Trophoblast cell (in vitro differentiated cells and primary cell): Measurements from ENCODE around the gene TCFL5.

Experiments used
- DNase-seq, 2 donors: peaks; one replicate each; pipeline ENCODE4 v3.0.0-alpha.2; 2016
- H2AFZ ChIP-seq: 2 replicates; pipeline ENCODE4 v1.6.1; 2013; ENCODE audit warnings: low read length, moderate library complexity, mild to moderate bottlenecking; ENCODE audit not compliant: insufficient read depth, poor library complexity
- H2AK5ac ChIP-seq: 2 replicates; pipeline ENCODE4 v1.6.1; 2013; ENCODE audit warnings: mild to moderate bottlenecking, low read length
- H2BK120ac ChIP-seq: 2 replicates; pipeline ENCODE4 v1.6.1; 2013; ENCODE audit warnings: low read length, mild to moderate bottlenecking, moderate library complexity; ENCODE audit not compliant: insufficient read depth, poor library complexity
- H2BK12ac ChIP-seq: 2 replicates; pipeline ENCODE4 v1.6.1; 2013; ENCODE audit warnings: mild to moderate bottlenecking, low read length, moderate library complexity
- H2BK5ac ChIP-seq: 2 replicates; pipeline ENCODE4 v1.6.1; 2013; ENCODE audit warnings: low read length, low read depth, moderate library complexity, mild to moderate bottlenecking; ENCODE audit not compliant: poor library complexity
- H3K14ac ChIP-seq: 2 replicates; pipeline ENCODE4 v1.6.1; 2013; ENCODE audit warnings: mild to moderate bottlenecking, low read length
- H3K18ac ChIP-seq: 2 replicates; pipeline ENCODE4 v1.6.1; 2013; ENCODE audit warnings: mild to moderate bottlenecking, low read length
- H3K23ac ChIP-seq: 2 replicates; pipeline ENCODE4 v1.6.1; 2013; ENCODE audit warnings: low read length
- H3K27ac ChIP-seq: 2 replicates; pipeline ENCODE4 v1.5.1; 2013; ENCODE audit warnings: low read depth, mild to moderate bottlenecking, inconsistent platforms, low read length, moderate library complexity
- H3K27me3 ChIP-seq: 2 replicates; pipeline ENCODE4 v1.6.1; 2013; ENCODE audit warnings: inconsistent platforms, mild to moderate bottlenecking, low read length, moderate library complexity; ENCODE audit not compliant: insufficient read depth
- H3K36me3 ChIP-seq, 2 experiments: 1 replicate in 1 of 2; 2 replicates in 1 of 2; pipeline ENCODE4 v1.6.1; 2013; ENCODE audit warnings: low read length in 2 of 2, mild to moderate bottlenecking in 2 of 2, moderate library complexity in 1 of 2; ENCODE audit not compliant: insufficient read depth in 2 of 2, control insufficient read depth in 1 of 2
- H3K4ac ChIP-seq: 2 replicates; pipeline ENCODE4 v1.6.1; 2013; ENCODE audit warnings: low read depth, mild to moderate bottlenecking, low read length, moderate library complexity
- H3K4me1 ChIP-seq, 2 experiments: 1 replicate in 1 of 2; 2 replicates in 1 of 2; pipeline ENCODE4 v1.6.1; 2013; ENCODE audit warnings: low read length in 2 of 2, mild to moderate bottlenecking in 2 of 2, moderate library complexity in 1 of 2; ENCODE audit not compliant: insufficient read depth in 2 of 2, control insufficient read depth in 1 of 2
- H3K4me2 ChIP-seq: 2 replicates; pipeline ENCODE4 v1.6.1; 2013; ENCODE audit warnings: inconsistent platforms, mild to moderate bottlenecking, low read length, moderate library complexity
- H3K4me3 ChIP-seq: 2 replicates; pipeline ENCODE4 v1.5.1; 2013; ENCODE audit warnings: mild to moderate bottlenecking, low read depth, low read length, inconsistent platforms
- H3K79me1 ChIP-seq: one replicate; pipeline ENCODE4 v1.6.1; 2013; ENCODE audit warnings: low read length
- H3K79me2 ChIP-seq: 2 replicates; pipeline ENCODE4 v1.6.1; 2013; ENCODE audit warnings: low read length, mild to moderate bottlenecking; ENCODE audit not compliant: control insufficient read depth, insufficient read depth, poor library complexity
- H3K9ac ChIP-seq: 2 replicates; pipeline ENCODE4 v1.6.1; 2013; ENCODE audit warnings: mild to moderate bottlenecking, low read length
- H3K9me3 ChIP-seq: 2 replicates; pipeline ENCODE4 v1.6.1; 2013; ENCODE audit warnings: low read depth, mild to moderate bottlenecking, control low read depth, inconsistent platforms, low read length; ENCODE audit not compliant: insufficient read depth
- H4K12ac ChIP-seq: 2 replicates; pipeline ENCODE4 v1.6.1; 2013; ENCODE audit warnings: low read depth, mild to moderate bottlenecking, low read length, moderate library complexity
- H4K8ac ChIP-seq: 2 replicates; pipeline ENCODE4 v1.6.1; 2013; ENCODE audit warnings: low read depth, mild to moderate bottlenecking, low read length, moderate library complexity
- H4K91ac ChIP-seq: one replicate; pipeline ENCODE4 v1.6.1; 2013; ENCODE audit warnings: low read depth, mild to moderate bottlenecking, low read length, moderate library complexity
- WGBS: extraction: QIAGEN DNeasy Blood & Tissue Kit; methylation state at CpG from one replicate; pipeline ENCODE4 v1.1.7; 2013; ENCODE audit warnings: missing lambda C conversion rate; ENCODE audit not compliant: insufficient read length, insufficient coverage; ENCODE audit errors: extremely low coverage; 5-methylcytosine and 5-hydroxymethylcytosine counted together

The TCFL5 gene

GRCh38 chr20:62907384-62908317 is 46.0 kb upstream of the TCFL5 start:
- peaks cover 76 to 84% of the 10 kb centered on the region in 2 experiments for H3K36me3 ChIP-seq
- no peaks in the 10 kb centered on the region for H3K79me2 ChIP-seq
- no peak overlapping the region for H4K12ac ChIP-seq
- no peaks in the 10 kb centered on the region for H3K27me3 ChIP-seq
- no peak overlapping the region for H3K4me2 ChIP-seq
- no peak overlapping the region for H2BK5ac ChIP-seq
- no CpG with 5 or more reads among the region's 16 CpGs for WGBS
- no peak overlapping the region for H3K4ac ChIP-seq
- no peak overlapping the region for H3K23ac ChIP-seq
- no peak overlapping the region for H4K8ac ChIP-seq
- no peak overlapping the region for H3K18ac ChIP-seq
- no peak overlapping the region for H3K9ac ChIP-seq
- H2AK5ac ChIP-seq, result no peak overlapping the region
- H4K91ac ChIP-seq, result no peak overlapping the region
- DNase-seq, result no peak
- H2BK120ac ChIP-seq, result no peak overlapping the region
- H3K79me1 ChIP-seq, result no peaks in the 10 kb centered on the region
- H3K27ac ChIP-seq, result no peak overlapping the region
- no peak overlapping the region for H2AFZ ChIP-seq
- no peaks in the 10 kb centered on the region for H3K9me3 ChIP-seq
- no peaks in the 10 kb centered on the region for H3K4me1 ChIP-seq
- no peak overlapping the region for H3K4me3 ChIP-seq
- no peak overlapping the region for H2BK12ac ChIP-seq
- H3K14ac ChIP-seq, result no peak overlapping the region

GRCh38 chr20:62906647-62907375 is 45.2 kb upstream of the TCFL5 start:
- Histone ChIP-seq H3K27ac (no peak overlapping the region), H4K8ac (no peak overlapping the region), H3K36me3 (peaks cover 77 to 86% of the 10 kb centered on the region in 2 experiments), H2AK5ac (no peak overlapping the region), H3K9ac (no peak overlapping the region), H3K14ac (no peak overlapping the region), H4K91ac (no peak overlapping the region), H2BK120ac (no peak overlapping the region), H3K27me3 (no peaks in the 10 kb centered on the region), H2BK5ac (no peak overlapping the region), H3K79me2 (no peaks in the 10 kb centered on the region), H3K18ac (no peak overlapping the region), H2BK12ac (no peak overlapping the region), H4K12ac (no peak overlapping the region), H3K4me1 (peaks cover 0 to 2% of the 10 kb centered on the region in 2 experiments), H3K4ac (no peak overlapping the region), H3K79me1 (no peaks in the 10 kb centered on the region), H2AFZ (no peak overlapping the region), H3K23ac (no peak overlapping the region), H3K4me3 (no peak overlapping the region), H3K4me2 (no peak overlapping the region), H3K9me3 (no peaks in the 10 kb centered on the region)
- no peak for DNase-seq
- no CpG with 5 or more reads among the region's 31 CpGs for WGBS

- Histone ChIP-seq H2BK5ac (no peak overlapping the region), H3K9me3 (no peaks in the 10 kb centered on the region), H3K9ac (no peak overlapping the region), H3K4me1 (peaks cover under 1 to 3% of the 10 kb centered on the region in 2 experiments), H3K23ac (no peak overlapping the region), H4K8ac (no peak overlapping the region), H4K91ac (no peak overlapping the region), H3K27ac (no peak overlapping the region), H3K27me3 (no peaks in the 10 kb centered on the region), H3K14ac (no peak overlapping the region), H3K4ac (no peak overlapping the region), H4K12ac (no peak overlapping the region), H2BK12ac (no peak overlapping the region), H2AK5ac (no peak overlapping the region), H3K79me2 (no peaks in the 10 kb centered on the region), H3K4me3 (no peak overlapping the region), H2AFZ (no peak overlapping the region), H2BK120ac (no peak overlapping the region), H3K18ac (no peak overlapping the region), H3K36me3 (peaks cover 73 to 85% of the 10 kb centered on the region in 2 experiments), H3K79me1 (no peaks in the 10 kb centered on the region), H3K4me2 (no peak overlapping the region)
- no peak for DNase-seq
- no CpG with 5 or more reads among the region's 16 CpGs for WGBS
Measured at GRCh38 chr20:62906209-62906608, 44.6 kb upstream of the TCFL5 start.

GRCh38 chr20:62905536-62906117 is 44.0 kb upstream of the TCFL5 start:
- H2BK5ac ChIP-seq, result no peak overlapping the region
- no peak for DNase-seq
- H2AFZ ChIP-seq, result no peak overlapping the region
- H3K4me1 ChIP-seq, result peaks cover 4 to 8% of the 10 kb centered on the region in 2 experiments
- no peak overlapping the region for H4K12ac ChIP-seq
- H3K18ac ChIP-seq, result no peak overlapping the region
- no peak overlapping the region for H3K4me3 ChIP-seq
- H3K9me3 ChIP-seq, result no peaks in the 10 kb centered on the region
- H2AK5ac ChIP-seq, result no peak overlapping the region
- no peak overlapping the region for H4K91ac ChIP-seq
- no peak overlapping the region for H4K8ac ChIP-seq
- peaks cover 68 to 82% of the 10 kb centered on the region in 2 experiments for H3K36me3 ChIP-seq
- no peak overlapping the region for H2BK120ac ChIP-seq
- H3K27ac ChIP-seq, result no peak overlapping the region
- no CpG with 5 or more reads among the region's 17 CpGs for WGBS
- no peaks in the 10 kb centered on the region for H3K79me1 ChIP-seq
- no peak overlapping the region for H3K4ac ChIP-seq
- H3K23ac ChIP-seq, result no peak overlapping the region
- H3K27me3 ChIP-seq, result no peaks in the 10 kb centered on the region
- H2BK12ac ChIP-seq, result no peak overlapping the region
- no peaks in the 10 kb centered on the region for H3K79me2 ChIP-seq
- no peak overlapping the region for H3K9ac ChIP-seq
- no peak overlapping the region for H3K14ac ChIP-seq
- H3K4me2 ChIP-seq, result no peak overlapping the region
